Amniotic epithelial cell (primary cell): Measurements from ENCODE around the gene ARL16.
A peak's percentile ranks its signal among the peaks of the same experiment; 100 is the strongest.

Experiments used
- DNase-seq: peaks from one replicate; pipeline ENCODE4 v3.0.0-alpha.2; 2010; ENCODE audit warnings: low read depth

Gene ARL16

DNA sequence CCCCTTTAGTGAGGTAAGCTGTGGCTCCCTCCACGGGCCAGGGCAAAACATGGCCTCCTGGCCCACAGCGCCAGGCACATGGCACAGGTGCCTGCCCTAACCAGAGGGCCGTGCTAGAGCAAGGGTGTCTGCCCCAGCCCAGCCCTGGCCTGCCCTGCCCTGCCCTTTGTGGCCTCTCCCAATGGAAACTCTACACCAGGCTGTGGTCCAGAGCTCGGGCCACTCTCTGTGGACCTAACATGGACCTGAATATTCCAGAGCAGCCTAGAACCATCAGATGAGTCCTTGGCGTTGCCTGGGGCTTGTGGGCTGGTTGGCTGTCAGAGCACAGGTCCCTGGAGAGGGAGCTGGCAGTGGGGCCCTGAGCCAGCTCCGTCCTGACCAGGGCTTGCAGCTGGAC, 11.6 kb upstream of the ARL16 start:
- DNase-seq, result no peak

DNA sequence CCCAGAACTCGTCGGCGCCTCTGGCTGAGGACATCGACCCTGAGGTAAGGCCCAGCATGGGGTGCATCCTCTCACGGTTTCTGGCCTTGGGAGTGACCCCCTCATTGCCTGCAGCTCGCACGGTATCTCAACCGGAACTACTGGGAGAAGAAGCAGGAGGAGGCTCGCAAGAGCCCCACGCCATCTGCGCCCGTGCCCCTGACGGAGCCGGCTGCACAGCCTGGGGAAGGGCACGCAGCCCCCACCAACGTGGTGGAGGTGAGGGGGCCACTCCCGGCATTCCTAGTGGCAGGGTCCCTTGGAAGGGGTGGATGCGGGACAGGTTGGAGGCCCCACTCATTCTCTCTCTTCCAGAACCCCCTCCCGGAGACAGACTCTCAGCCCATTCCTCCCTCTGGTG, 11.2 kb upstream of the ARL16 start:
- DNase-seq, result no peak

DNA sequence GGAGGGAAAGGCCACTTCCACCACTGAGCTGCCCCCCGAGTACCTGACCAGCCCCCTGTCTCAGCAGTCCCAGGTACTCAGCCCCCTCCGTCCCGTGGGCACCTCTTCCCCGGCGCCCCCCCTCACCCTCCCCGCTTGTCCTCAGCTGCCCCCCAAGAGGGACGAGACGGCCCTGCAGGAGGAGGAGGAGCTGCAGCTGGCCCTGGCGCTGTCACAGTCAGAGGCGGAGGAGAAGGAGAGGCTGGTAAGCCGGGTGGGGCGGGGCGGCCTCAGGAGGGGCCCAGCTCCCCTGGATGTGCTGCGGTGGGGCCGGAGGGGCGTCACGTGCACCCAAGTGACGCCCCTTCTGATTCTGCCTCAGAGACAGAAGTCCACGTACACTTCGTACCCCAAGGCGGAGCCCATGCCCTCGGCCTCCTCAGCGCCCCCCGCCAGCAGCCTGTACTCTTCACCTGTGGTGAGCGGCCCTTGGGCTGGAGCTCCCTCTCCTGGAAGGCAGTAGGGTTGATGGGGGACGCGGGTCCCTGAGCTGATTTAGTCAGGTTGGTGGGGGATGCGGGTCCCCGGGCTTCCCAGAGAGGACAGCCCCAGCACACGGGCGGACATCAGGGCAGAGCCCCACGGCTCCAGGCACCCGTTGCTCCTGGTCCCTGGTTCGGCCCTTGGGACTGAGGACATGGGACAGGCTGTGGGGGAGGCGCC, 10.1 kb upstream of the ARL16 start:
- no peak for DNase-seq

DNA sequence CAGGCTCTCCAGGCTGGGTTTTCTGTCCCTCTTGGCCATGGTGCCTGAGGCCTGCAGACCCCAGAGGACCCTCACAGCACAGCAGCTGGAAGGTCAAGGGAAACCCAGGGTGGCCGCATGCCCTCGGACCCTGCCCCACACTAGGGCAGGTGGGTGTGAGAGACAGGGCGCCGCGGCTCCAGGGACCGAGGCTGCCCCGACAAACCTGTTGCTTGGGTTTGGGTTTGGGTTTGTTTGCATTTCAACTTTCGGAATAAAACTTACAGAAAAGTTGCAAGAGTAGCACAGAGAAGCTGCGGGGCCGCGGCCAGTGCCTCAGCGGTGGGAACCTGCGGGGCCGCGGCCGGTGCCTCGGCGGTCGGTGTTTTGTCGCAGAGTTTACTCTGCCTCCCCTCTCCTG, 8.0 kb upstream of the ARL16 start:
- DNase-seq, result no peak

DNA sequence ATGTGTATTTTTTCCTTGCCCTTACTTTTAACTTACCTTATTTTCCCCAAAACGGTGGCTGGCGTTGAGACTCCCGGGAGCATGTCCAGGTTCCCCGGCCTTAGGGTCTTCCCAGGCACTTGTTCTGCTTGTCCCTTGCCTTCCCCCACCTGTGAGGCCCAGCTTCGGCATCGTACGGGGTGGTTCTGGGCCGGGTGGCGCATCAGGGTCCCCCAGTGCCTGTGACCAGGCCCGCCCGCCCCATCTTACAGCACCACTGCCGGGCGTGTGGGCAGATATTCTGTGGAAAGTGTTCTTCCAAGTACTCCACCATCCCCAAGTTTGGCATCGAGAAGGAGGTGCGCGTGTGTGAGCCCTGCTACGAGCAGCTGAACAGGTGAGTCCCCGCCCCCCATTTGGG, 7.6 kb upstream of the ARL16 start:
- DNase-seq, result no peak

DNA sequence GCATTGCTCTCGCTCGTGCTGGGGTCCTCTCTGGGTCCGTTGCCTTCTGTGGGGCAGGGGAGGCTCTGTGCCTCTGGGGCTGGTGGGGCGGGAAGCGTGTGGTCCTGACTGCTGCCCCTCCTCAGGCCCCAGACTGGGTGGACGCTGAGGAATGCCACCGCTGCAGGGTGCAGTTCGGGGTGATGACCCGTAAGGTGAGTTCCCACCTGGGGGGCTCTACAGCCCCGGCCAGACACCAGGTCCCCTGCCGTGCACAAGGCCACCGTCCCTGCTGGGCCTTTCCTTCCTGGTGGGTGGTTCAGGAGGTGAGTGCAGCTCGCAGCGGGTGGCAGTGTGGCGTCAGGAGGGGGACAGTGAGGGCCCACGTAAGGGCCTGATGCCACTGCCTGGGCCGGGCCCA, 7.0 kb upstream of the ARL16 start:
- DNase-seq, result no peak

DNA sequence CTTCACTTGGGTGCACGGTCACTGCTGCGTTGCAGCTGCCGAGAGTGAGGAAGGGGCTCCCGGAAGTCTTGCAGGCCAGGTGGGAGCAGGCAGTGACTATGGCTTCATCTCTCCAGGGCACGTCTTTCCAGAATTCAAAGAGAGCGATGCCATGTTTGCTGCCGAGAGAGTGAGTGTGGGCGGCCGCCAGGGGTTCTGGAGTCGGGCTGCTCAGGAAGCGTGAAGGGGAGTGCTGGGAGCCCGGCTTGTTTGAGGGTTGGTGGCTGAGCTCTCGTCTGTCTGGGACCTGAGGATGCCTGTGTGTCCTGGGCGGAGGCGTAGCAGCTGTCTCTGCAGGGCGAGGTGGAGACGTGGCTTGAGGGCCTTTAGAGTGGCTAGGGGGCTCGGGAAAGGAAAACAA, 6.5 kb upstream of the ARL16 start:
- no peak for DNase-seq

DNA sequence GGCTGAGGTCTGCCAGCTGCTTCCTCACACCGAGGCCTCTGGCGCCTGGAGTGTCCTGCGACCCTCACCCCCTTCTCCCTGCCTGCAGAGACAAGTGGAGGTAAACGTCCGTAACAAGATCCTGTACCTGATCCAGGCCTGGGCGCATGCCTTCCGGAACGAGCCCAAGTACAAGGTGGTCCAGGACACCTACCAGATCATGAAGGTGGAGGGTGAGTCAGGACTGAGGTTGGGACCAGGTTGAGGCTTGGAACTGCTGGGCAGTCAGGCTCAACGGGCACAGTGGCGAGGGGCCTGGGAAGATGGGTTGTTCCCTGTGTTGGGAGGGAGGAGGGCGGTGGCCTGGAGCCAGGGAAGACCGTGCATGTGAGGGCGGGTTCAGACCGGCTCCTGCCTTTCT, 5.0 kb upstream of the ARL16 start:
- no peak for DNase-seq

DNA sequence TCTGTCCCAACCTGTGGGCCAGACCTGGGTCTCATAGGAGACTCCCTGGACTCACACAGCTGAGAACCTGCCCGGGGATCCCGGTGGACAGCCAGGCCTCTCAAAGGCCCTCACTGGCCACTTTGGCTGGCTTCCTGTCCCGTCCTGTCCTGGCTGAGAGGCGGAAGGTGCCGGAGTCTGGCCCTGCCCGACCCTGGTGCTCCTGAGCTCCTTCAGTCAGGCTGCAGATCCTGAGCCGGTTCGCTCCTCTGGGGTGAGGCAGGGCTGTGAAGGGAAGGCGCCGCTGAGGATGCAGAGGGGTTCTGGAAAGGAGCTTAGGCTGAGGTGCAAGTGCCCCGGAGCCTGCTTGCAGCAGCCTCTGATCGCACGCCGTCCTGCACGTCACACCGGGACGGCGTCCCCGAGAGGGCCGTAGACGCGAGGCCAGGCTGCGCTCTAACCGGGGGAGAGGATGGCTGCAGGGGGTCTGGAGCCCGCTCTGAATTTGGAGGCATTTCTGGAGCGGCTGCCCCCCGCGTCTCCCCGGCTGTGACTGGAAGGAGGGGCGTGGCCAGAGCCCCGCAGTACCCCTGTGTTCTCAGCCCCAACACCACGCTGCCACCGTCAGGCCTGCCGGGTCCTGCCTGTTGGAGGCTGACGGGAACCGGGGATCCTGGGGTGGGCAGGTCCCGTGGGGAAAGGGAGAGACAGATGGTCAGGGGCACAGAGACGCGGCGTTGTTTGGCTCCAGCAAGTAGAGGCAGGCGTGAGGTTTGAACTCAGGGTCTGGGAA, 4.4 kb upstream of the ARL16 start:
- no peak for DNase-seq

DNA sequence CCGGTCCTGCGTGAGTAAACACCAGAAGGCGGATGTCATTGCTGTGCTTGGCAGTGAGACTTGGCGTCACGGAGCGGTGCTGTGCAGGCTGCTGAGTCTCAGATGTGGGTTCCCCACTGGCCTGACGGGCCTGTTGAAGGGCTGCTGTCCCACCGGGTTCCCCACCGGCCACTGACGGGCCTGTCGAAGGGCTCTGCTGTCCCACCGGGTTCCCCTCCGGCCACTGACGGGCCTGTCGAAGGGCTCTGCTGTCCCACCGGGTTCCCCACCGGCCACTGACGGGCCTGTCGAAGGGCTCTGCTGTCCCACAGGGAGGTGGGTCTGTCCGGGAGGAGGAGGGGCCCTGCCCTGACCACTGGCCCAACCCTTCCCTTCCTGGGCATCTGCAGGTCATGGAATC, 3.0 kb upstream of the ARL16 start:
- DNase-seq, result no peak

DNA sequence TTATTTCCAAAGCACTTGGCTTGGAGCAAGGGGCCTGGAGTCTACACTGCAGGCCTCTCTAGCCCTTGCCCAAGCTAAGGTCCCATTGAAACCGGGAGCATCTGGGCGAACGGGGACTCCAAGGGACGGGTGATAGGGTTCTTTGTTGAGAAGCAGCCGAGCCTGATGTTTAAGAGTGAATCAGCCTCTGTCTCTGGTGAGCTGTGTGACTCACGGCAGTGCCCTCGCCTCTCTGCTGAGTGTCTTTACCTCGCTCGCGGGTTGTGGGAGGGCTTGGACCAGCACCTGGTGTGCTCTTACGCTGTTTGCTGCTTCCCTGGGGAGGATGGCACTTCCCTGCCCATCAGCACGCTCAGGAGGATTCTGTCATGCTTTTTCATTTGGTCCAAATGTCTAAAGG, 1.5 kb upstream of the ARL16 start:
- DNase-seq, result peak; percentile 68

DNA sequence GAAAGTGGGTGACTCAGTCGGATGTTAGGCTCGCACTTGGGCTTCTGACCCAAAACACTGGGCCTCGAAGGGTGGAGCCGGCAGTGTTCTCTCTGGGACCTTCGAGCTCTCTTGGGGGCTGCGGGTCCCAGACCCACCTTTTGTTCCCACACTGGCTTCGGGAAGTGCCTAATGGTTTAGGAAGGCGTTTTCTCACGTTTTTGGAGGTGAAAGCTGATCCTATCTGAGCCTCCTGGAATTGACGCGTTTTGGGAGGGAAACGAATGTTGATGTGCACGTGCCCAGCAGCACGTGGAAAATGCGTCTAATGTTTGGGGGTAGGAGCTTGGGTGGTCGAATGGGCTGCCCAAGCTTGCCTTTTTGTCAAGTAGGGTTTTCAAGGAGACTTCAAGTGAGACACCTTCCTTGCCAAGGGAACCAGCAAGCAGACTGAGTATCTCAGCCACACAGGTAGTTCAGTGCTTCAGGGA, 880 bp upstream of the ARL16 start:
- no peak for DNase-seq

DNA sequence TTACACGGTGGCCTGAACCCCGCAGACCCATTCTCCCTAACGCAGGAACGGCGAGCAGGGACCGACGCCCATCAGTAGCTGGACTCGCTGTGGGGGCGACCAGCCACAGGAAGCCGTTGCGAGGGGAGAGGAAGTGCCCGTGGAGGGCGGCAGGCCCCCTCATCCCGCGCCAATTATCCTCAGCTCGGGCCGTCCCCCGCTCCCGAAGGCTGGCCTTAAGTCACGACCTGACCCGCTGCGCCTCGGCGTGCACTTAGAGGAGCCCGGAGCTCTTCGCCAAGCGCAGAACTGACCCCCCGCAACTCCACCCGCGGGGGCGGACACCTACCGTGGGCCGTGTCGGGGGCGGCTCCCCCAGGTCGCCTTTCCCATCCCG, 401 bp downstream of the ARL16 start:
- DNase-seq, result no peak

DNA sequence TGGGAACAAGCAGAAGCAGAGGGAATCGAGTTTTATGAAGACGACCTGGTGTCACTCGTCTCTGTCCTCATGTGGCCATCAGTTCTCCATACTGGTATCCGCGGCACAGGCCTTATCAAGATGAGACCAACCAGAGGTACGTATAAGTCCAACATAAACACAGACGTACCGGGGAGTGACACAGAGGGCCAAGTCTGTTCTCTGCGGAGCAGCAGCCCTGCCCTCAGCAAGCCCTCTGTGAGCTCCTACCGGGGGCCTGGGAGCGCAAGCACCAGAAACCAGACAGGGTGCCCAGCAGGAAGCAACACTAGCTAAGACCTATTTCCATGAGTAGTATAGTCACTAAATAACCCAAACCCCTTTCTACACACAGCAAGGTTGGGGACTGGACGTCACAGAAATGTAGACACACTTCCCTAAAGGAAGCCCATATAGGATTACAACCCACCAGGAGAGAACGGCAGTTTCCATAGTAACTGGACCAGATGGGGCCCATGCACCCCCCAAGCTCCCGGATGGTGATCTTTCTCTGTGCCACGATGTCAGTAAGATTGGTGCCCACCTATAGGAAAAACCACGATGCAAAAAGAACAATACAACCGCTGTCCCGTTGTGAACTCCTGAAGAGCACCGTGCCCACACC, 911 bp downstream of the ARL16 start:
- DNase-seq, result no peak

DNA sequence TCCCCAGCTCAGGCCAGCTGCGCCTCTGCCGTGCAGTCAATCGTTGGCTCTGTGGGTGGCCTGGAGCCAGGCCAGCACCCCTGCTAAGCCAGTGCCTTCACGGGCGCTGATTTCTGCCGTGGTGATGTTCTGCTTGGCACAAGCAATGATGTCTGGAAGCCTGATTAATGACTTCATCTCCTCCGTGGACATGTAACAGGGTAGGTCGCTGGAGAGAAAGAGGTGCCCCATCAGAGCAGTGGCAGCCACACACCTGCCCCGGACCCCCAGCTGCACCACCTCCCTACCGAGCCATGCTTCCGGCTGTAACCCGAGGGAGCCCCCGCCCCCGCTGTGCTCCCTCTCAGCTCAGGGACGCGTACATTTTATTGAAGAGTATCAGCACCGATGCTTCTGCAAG, 1.9 kb downstream of the ARL16 start:
- DNase-seq, result no peak

DNA sequence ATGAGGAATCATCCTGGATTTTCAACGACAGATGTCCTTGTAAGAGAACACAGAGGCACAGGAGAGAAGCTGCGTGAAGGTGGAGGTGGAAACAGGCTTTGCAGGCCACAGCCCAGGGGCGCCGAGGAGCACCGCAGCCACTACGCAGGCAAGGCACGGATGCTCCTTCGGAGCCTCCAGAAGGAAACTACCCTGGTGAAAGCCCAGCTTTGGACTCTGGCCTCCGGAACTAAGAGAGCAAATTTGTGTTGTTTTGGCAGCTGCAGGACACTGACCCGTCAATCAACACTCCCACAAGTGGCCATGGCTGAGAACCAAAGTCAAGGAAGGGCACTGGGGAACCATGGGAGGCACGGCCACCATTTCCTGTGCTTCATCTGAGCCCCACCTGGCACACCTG, 3.4 kb downstream of the ARL16 start:
- no peak for DNase-seq

DNA sequence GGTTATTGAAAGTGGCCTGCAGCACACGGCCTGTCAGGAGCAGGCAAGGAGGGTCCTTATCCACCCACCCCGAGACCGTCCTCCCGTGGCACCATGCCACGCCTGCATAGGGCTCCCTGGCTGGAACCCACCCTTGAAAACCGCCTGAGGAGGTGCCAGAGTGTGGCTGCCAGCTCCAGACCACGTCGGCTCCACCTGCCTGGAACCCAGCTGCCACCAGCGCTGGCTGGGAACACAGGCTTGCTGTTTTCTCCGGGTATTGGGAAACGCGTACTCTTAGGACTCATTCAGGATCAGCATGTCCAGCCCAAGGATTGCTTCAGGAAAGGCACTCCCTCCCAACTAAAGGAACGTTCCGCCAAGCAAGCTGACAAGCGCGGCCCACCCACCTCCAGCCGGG, 6.7 kb downstream of the ARL16 start:
- DNase-seq, result no peak

DNA sequence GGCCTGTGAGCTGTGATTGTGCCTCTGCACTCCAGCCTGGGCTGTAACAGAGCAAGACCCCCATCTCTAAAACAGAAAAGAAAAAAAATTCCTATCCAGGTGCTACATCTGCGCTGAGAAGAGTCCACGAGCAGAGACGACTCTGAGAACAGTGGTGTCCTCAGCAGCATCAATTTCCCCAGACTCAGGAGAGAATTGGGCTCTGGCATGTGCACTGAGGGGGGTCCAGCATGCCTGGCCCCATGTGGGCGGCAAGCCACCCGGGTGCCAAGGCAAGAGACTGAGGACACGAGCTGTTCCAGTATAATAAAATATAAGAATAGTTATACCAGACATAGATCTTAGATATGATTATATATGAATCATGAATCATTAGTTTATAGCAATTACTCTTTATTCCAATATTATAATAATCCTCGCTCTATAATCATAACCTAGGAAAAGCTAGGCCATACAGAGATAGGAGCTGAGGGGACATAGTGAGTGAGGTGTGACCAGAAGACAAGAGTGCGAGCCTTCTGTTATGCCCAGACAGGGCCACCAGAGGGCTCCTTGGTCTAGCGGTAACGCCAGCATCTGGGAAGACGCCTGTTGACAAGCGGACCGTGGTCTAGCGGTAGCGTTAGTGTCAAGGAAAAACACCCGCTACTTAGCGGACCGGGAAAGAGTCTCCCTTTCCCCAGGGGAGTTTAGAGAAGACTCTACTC, 7.9 kb downstream of the ARL16 start:
- peak; percentile 32 for DNase-seq

DNA sequence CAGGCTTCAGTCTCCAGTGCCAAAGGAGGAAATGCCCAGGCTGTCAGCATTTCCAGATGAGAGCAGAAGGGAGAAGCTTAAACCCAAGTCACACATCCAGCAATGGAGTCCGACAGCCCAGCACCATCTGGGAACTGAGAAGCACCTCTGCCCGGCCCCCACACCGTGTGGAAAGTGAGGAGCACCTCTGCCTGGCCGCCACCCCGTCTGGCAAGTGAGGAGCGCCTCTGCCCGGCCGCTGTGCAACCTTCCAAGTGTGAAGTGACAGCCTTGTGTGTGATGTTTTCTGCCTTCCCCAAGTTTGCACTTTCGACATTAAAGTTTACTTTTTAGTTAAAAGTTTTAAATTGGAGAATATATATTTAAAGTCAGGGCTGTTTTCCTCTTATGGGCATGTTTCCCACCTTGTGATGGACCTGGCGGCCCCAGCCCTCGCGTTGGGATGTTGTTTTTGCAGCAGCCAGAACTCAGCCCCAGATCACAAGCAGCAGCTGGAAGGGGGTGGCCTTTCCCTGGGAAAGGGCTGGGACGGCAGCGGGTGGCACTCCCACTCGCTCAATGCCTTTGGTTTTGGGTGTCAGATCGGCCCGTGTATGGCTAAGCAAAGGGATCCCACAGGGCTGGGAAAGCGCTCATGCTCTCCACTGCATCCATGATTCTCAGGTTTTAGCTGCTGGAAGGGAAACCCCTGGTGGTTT, 9.9 kb downstream of the ARL16 start:
- no peak for DNase-seq

DNA sequence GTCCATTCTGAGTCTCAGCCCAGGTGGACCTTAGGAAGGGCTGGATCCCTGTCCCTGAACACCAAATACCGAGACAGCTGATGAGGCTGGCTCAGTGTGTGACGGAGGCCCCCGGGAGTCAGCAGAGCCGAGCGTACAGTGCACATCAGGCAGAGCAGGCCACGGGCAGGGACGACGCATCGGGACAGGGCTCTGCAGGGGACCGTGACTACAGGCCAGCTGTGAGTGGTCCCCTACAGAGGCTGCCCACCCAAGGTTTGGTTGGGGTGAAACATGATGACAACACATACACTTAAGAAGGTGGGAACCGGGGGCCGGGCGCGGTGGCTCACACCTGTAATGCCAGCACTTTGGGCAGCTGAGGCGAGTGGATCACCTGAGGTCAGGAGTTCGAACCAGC, 10.6 kb downstream of the ARL16 start:
- DNase-seq, result no peak

DNA sequence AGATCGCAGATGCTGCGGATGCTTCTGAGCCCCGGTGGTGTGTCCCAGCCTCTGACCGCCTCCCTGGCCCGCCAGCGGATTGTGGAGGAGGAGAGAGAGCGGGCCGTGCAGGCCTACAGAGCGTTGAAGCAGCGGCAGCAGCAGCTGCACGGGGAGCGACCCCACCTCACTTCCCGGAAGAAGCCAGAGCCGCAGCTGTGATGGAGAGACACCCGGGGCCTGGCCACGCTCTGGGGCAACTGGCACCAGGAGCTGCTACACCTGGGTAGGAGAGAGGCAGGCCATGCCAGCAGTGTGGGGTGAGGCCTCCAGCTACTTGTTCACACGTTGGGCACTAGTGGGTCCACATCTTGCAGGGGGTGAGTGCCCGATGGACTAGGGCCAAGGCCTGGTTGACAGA, 11.1 kb downstream of the ARL16 start:
- DNase-seq, result no peak

DNA sequence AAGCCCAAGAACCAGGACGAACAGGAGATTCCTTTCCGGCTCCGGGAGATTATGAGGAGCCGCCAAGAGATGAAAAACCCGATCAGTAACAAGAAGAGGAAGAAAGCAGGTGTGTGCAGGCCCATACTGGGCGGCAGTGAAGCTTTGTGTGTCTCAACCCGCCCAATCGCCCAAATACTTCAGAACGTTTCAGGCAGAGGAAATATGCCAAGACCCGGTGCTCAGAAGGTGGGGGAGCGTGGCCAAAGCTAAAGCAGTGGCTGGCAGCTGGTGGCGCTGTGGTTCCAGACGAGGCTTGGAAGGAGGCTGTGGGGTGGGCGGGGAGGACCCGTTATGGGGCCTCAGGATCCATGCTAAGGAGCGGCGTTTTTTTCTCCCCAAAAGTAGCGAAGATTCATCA, 15.8 kb downstream of the ARL16 start:
- no peak for DNase-seq
